Peyer's patch (tissue), 4 donors: Measurements from ENCODE around the gene TAS2R43.

ENCODE experiments used
- CTCF ChIP-seq, 6 experiments: fragments of 450-650 bp in 4 of 6; fragments of 200-600 bp in 2 of 6; sonication (generic) in 1 of 6; IDR thresholded peaks; one replicate each; pipeline ENCODE4 v1.5.1; 2017 to 2019; ENCODE audit warnings: antibody characterized with exemption in 6 of 6, mild to moderate bottlenecking in 3 of 6, moderate library complexity in 1 of 6
- POLR2A ChIP-seq, 2 donors: fragments of 450-650 bp; IDR thresholded peaks; one replicate each; pipeline ENCODE4 v1.5.1; 2017; ENCODE audit warnings: antibody characterized with exemption in 2 of 2, mild to moderate bottlenecking in 2 of 2, moderate library complexity in 2 of 2

DNA sequence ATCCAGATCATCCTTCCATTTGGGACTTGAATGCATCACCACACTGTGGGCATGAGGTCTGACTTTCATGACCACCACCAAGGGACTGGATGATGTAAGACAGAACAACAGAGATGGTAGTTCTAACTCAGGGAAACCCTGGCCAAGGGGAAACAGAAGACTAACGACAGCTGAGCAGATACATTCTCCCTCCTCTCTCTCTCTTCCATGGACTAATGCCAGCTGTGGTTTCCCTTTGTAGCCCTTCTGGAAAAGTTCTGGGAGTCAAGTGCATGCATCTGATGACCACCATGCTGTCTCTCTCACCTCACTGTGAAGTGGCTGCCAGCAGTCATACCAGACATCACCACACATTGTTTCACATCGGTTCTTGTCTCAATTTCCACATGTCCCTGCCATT, 38.9 kb upstream of the TAS2R43 start:
- TF ChIP-seq CTCF (IDR thresholded peaks at IDR 0.05) (no peak), POLR2A (IDR thresholded peaks at IDR 0.05) (no peak)
